T-helper 2 cell treated with Interferon-gamma antibody and Interleukin-4, amounts not matched to agents 5 μg/mL and 100 μg/mL, for 36 hours (primary cell): Measurements from ENCODE around the gene TKFC.

ENCODE experiments used
- DNase-seq: peaks from one replicate; pipeline ENCODE4 v3.0.0; 2021; ENCODE audit warnings: low spot score
- H3K27ac Mint-ChIP-seq: one replicate; pipeline ENCODE4 v1.8.0; 2021; ENCODE audit warnings: mild to moderate bottlenecking, mixed read lengths
- H3K27me3 Mint-ChIP-seq: one replicate; pipeline ENCODE4 v1.8.0; 2021; ENCODE audit warnings: low read depth, mixed read lengths
- H3K36me3 Mint-ChIP-seq: one replicate; pipeline ENCODE4 v1.8.0; 2021; ENCODE audit warnings: low read depth, mixed read lengths
- H3K4me1 Mint-ChIP-seq: one replicate; pipeline ENCODE4 v1.8.0; 2021; ENCODE audit warnings: low read depth, mixed read lengths
- H3K4me3 Mint-ChIP-seq: one replicate; pipeline ENCODE4 v1.8.0; 2022; ENCODE audit warnings: mild to moderate bottlenecking, moderate library complexity, mixed read lengths
- H3K9me3 Mint-ChIP-seq: one replicate; pipeline ENCODE4 v1.8.0; 2021; ENCODE audit warnings: mixed read lengths

TKFC gene

GRCh38 chr11:61333550-61334433 lies 764 bp downstream of the TKFC start:
- peak overlapping the region; percentile 93 for H3K4me3 Mint-ChIP-seq
- H3K36me3 Mint-ChIP-seq: peaks cover 31% of the 10 kb centered on the region
- H3K27ac Mint-ChIP-seq: peak overlapping the region; percentile 96
- H3K4me1 Mint-ChIP-seq: peaks cover 41% of the 10 kb centered on the region
- DNase-seq: no peak
- no peaks in the 10 kb centered on the region for H3K9me3 Mint-ChIP-seq
- no peaks in the 10 kb centered on the region for H3K27me3 Mint-ChIP-seq

- DNase-seq: no peak
These were observed 1.7 kb downstream of the TKFC start for GRCh38 chr11:61334434-61335354.

GRCh38 chr11:61335355-61335710 lies 2.3 kb downstream of the TKFC start:
- no peak for DNase-seq
- H3K4me1 Mint-ChIP-seq: peaks cover 34% of the 10 kb centered on the region
- H3K4me3 Mint-ChIP-seq: peak overlapping the region; percentile 24
- H3K9me3 Mint-ChIP-seq: no peaks in the 10 kb centered on the region
- no peaks in the 10 kb centered on the region for H3K27me3 Mint-ChIP-seq
- peaks cover 19% of the 10 kb centered on the region for H3K36me3 Mint-ChIP-seq
- H3K27ac Mint-ChIP-seq: peak overlapping the region; percentile 62

More at GRCh38 chr11:61334434-61335354, 1.7 kb downstream of the TKFC start:
- Mint-ChIP-seq H3K27me3 (no peaks in the 10 kb centered on the region), H3K4me1 (peaks cover 37% of the 10 kb centered on the region), H3K9me3 (no peaks in the 10 kb centered on the region), H3K27ac (peak overlapping the region; percentile 96), H3K4me3 (peak overlapping the region; percentile 93), H3K36me3 (peaks cover 24% of the 10 kb centered on the region)

- H3K36me3 Mint-ChIP-seq: peaks cover 14% of the 10 kb centered on the region
- no peaks in the 10 kb centered on the region for H3K27me3 Mint-ChIP-seq
- peaks cover 27% of the 10 kb centered on the region for H3K4me1 Mint-ChIP-seq
- H3K4me3 Mint-ChIP-seq: peak overlapping the region; percentile 32
- peak; percentile 81 for DNase-seq
- H3K9me3 Mint-ChIP-seq: no peaks in the 10 kb centered on the region
- peak overlapping the region; percentile 82 for H3K27ac Mint-ChIP-seq
These were observed 3.3 kb downstream of the TKFC start for GRCh38 chr11:61336171-61336935.

- Mint-ChIP-seq H3K27ac (no peak overlapping the region), H3K4me3 (no peak overlapping the region), H3K36me3 (peaks cover 3% of the 10 kb centered on the region), H3K27me3 (no peaks in the 10 kb centered on the region), H3K9me3 (no peaks in the 10 kb centered on the region), H3K4me1 (peaks cover 18% of the 10 kb centered on the region)
- DNase-seq: no peak
These were observed 4.9 kb downstream of the TKFC start for GRCh38 chr11:61337706-61338470.

GRCh38 chr11:61338783-61339489 lies 5.9 kb downstream of the TKFC start:
- Mint-ChIP-seq H3K27me3 (no peaks in the 10 kb centered on the region), H3K9me3 (no peaks in the 10 kb centered on the region), H3K4me1 (peaks cover 15% of the 10 kb centered on the region), H3K4me3 (no peak overlapping the region), H3K36me3 (peaks cover 3% of the 10 kb centered on the region), H3K27ac (peak overlapping the region; percentile 17)
- no peak for DNase-seq

- Mint-ChIP-seq H3K4me1 (peaks cover 11% of the 10 kb centered on the region), H3K27me3 (no peaks in the 10 kb centered on the region), H3K9me3 (no peaks in the 10 kb centered on the region), H3K27ac (no peak overlapping the region), H3K4me3 (no peak overlapping the region), H3K36me3 (peaks cover 3% of the 10 kb centered on the region)
- DNase-seq: no peak
These were observed 6.5 kb downstream of the TKFC start for GRCh38 chr11:61339490-61339878.

GRCh38 chr11:61340979-61341378 lies 8.0 kb downstream of the TKFC start:
- Mint-ChIP-seq H3K9me3 (no peaks in the 10 kb centered on the region), H3K36me3 (peaks cover 3% of the 10 kb centered on the region), H3K27me3 (no peaks in the 10 kb centered on the region), H3K27ac (no peak overlapping the region), H3K4me1 (peaks cover 8% of the 10 kb centered on the region), H3K4me3 (no peak overlapping the region)
- DNase-seq: no peak

GRCh38 chr11:61341706-61342105 lies 8.7 kb downstream of the TKFC start:
- H3K27ac Mint-ChIP-seq: no peak overlapping the region
- no peaks in the 10 kb centered on the region for H3K27me3 Mint-ChIP-seq
- no peaks in the 10 kb centered on the region for H3K9me3 Mint-ChIP-seq
- no peak for DNase-seq
- peaks cover 4% of the 10 kb centered on the region for H3K36me3 Mint-ChIP-seq
- H3K4me3 Mint-ChIP-seq: no peak overlapping the region
- peaks cover 4% of the 10 kb centered on the region for H3K4me1 Mint-ChIP-seq

GRCh38 chr11:61342207-61342803 lies 9.3 kb downstream of the TKFC start:
- Mint-ChIP-seq H3K36me3 (peaks cover 6% of the 10 kb centered on the region), H3K27me3 (no peaks in the 10 kb centered on the region), H3K9me3 (no peaks in the 10 kb centered on the region), H3K4me3 (no peak overlapping the region), H3K4me1 (no peaks in the 10 kb centered on the region), H3K27ac (no peak overlapping the region)
- DNase-seq: no peak

- H3K36me3 Mint-ChIP-seq: peaks cover 2% of the 10 kb centered on the region
- H3K4me1 Mint-ChIP-seq: no peaks in the 10 kb centered on the region
- no peaks in the 10 kb centered on the region for H3K9me3 Mint-ChIP-seq
- no peak overlapping the region for H3K27ac Mint-ChIP-seq
- no peaks in the 10 kb centered on the region for H3K27me3 Mint-ChIP-seq
- no peak for DNase-seq
- H3K4me3 Mint-ChIP-seq: no peak overlapping the region
These were observed 11.0 kb downstream of the TKFC start for GRCh38 chr11:61343792-61344745.
